Ectodermal cell (in vitro differentiated cells): Measurements from ENCODE around the gene STARD3.

ENCODE experiments used
- H3K27ac ChIP-seq: 2 replicates; pipeline ENCODE4 v1.7.0; 2013; ENCODE audit warnings: mild to moderate bottlenecking, low read depth, low read length; ENCODE audit not compliant: insufficient read depth, poor library complexity, severe bottlenecking
- H3K27me3 ChIP-seq: 2 replicates; pipeline ENCODE4 v1.7.0; 2013; ENCODE audit warnings: mild to moderate bottlenecking, low read length; ENCODE audit not compliant: insufficient read depth, control insufficient read depth, poor library complexity, severe bottlenecking
- H3K36me3 ChIP-seq: one replicate; pipeline ENCODE4 v1.7.0; 2013; ENCODE audit warnings: low read length; ENCODE audit not compliant: control insufficient read depth, insufficient read depth
- H3K4me1 ChIP-seq: one replicate; pipeline ENCODE4 v1.7.0; 2013; ENCODE audit warnings: low read length; ENCODE audit not compliant: control insufficient read depth, insufficient read depth
- H3K4me3 ChIP-seq: 2 replicates; pipeline ENCODE4 v1.7.0; 2013; ENCODE audit warnings: low read depth, low read length, control low read depth; ENCODE audit not compliant: insufficient read depth
- H3K9me3 ChIP-seq: 2 replicates; pipeline ENCODE4 v1.7.0; 2013; ENCODE audit warnings: mild to moderate bottlenecking, low read length, moderate library complexity; ENCODE audit not compliant: control insufficient read depth
- WGBS, 2 experiments: methylation state at CpG; one replicate each; pipeline ENCODE4 v1.1.7; 2013; ENCODE audit warnings: missing lambda C conversion rate in 2 of 2; 5-methylcytosine and 5-hydroxymethylcytosine counted together

Gene STARD3

GRCh38 chr17:39684369-39685192, 47.6 kb downstream of the STARD3 start:
- no peak overlapping the region for H3K27ac ChIP-seq
- no peaks in the 10 kb centered on the region for H3K36me3 ChIP-seq
- 92 to 94% methylated on average over 12 of the region's 12 CpGs for WGBS, 2 experiments
- H3K4me3 ChIP-seq: no peak overlapping the region
- H3K4me1 ChIP-seq: peaks cover 10% of the 10 kb centered on the region
- no peaks in the 10 kb centered on the region for H3K9me3 ChIP-seq
- H3K27me3 ChIP-seq: no peaks in the 10 kb centered on the region

- Histone ChIP-seq H3K27ac (no peak overlapping the region), H3K27me3 (no peaks in the 10 kb centered on the region), H3K4me3 (peak overlapping the region; percentile 57), H3K9me3 (no peaks in the 10 kb centered on the region), H3K36me3 (no peaks in the 10 kb centered on the region), H3K4me1 (peaks cover 10% of the 10 kb centered on the region)
- WGBS, 2 experiments: 77 to 80% methylated on average over 6 of the region's 6 CpGs
Observed at GRCh38 chr17:39687101-39687545, 50.2 kb downstream of the STARD3 start.

- Histone ChIP-seq H3K9me3 (no peaks in the 10 kb centered on the region), H3K4me1 (peaks cover 10% of the 10 kb centered on the region), H3K4me3 (peak within 1 kb of the TSS; percentile 57), H3K36me3 (no peaks in the 10 kb centered on the region), H3K27ac (no peak within 1 kb of the TSS), H3K27me3 (no peaks in the 10 kb centered on the region)
- 15 to 20% methylated on average over 45 of the region's 45 CpGs for WGBS, 2 experiments
Observed at GRCh38 chr17:39687546-39688474, 50.9 kb downstream of the STARD3 start, which contains the start of gene PGAP3. PGAP3 (minus strand) TSS chr17:39688057; CDS start chr17:39688014, 43 bp downstream.

- H3K4me3 ChIP-seq: peak overlapping the region; percentile 57
- no peaks in the 10 kb centered on the region for H3K9me3 ChIP-seq
- H3K27ac ChIP-seq: no peak overlapping the region
- WGBS, 2 experiments: 3 to 12% methylated on average over 6 of the region's 6 CpGs
- no peaks in the 10 kb centered on the region for H3K36me3 ChIP-seq
- H3K27me3 ChIP-seq: no peaks in the 10 kb centered on the region
- peaks cover 10% of the 10 kb centered on the region for H3K4me1 ChIP-seq
Observed at GRCh38 chr17:39688475-39688835, 51.5 kb downstream of the STARD3 start.

GRCh38 chr17:39688945-39689344, 52.0 kb downstream of the STARD3 start:
- Histone ChIP-seq H3K9me3 (no peaks in the 10 kb centered on the region), H3K27me3 (no peaks in the 10 kb centered on the region), H3K4me1 (peaks cover 10% of the 10 kb centered on the region), H3K36me3 (no peaks in the 10 kb centered on the region), H3K27ac (no peak overlapping the region), H3K4me3 (peak overlapping the region; percentile 57)
- 2% methylated on average over 2 to 3 of the region's 3 CpGs for WGBS, 2 experiments

- Histone ChIP-seq H3K4me1 (peaks cover 25% of the 10 kb centered on the region), H3K4me3 (no peak overlapping the region), H3K27ac (no peak overlapping the region), H3K9me3 (no peaks in the 10 kb centered on the region), H3K27me3 (no peaks in the 10 kb centered on the region), H3K36me3 (no peaks in the 10 kb centered on the region)
- 84 to 92% methylated on average over 5 of the region's 5 CpGs for WGBS, 2 experiments
Observed at GRCh38 chr17:39694593-39694992, 57.6 kb downstream of the STARD3 start.

GRCh38 chr17:39695089-39695474, 58.1 kb downstream of the STARD3 start:
- Histone ChIP-seq H3K4me3 (no peak overlapping the region), H3K9me3 (no peaks in the 10 kb centered on the region), H3K27ac (no peak overlapping the region)

GRCh38 chr17:39696731-39697130, 59.8 kb downstream of the STARD3 start:
- Histone ChIP-seq H3K36me3 (no peaks in the 10 kb centered on the region), H3K27me3 (no peaks in the 10 kb centered on the region), H3K4me1 (peaks cover 36% of the 10 kb centered on the region), H3K4me3 (no peak overlapping the region), H3K9me3 (no peaks in the 10 kb centered on the region), H3K27ac (no peak overlapping the region)
- 67 to 73% methylated on average over 6 of the region's 6 CpGs for WGBS, 2 experiments

More at GRCh38 chr17:39695089-39695474, 58.1 kb downstream of the STARD3 start:
- WGBS, 2 experiments: 62 to 63% methylated on average over 2 of the region's 2 CpGs
- Histone ChIP-seq H3K27me3 (no peaks in the 10 kb centered on the region), H3K36me3 (no peaks in the 10 kb centered on the region), H3K4me1 (peaks cover 26% of the 10 kb centered on the region)

GRCh38 chr17:39697961-39698360, 61.0 kb downstream of the STARD3 start:
- Histone ChIP-seq H3K4me1 (peaks cover 36% of the 10 kb centered on the region), H3K4me3 (no peak overlapping the region), H3K27ac (no peak overlapping the region), H3K36me3 (no peaks in the 10 kb centered on the region), H3K27me3 (no peaks in the 10 kb centered on the region), H3K9me3 (no peaks in the 10 kb centered on the region)
- 92% methylated on average over 5 of the region's 5 CpGs for WGBS, 2 experiments
